Renal cortical epithelial cell (primary cell): ENCODE results near the gene PDE7B. TPM values are rescaled to one million over a fixed set of nuclear protein-coding genes. Genes with fewer than 3 reads are reported as not detected.

ENCODE experiments used
- DNase-seq: peaks from one replicate; pipeline ENCODE4 v3.0.0-alpha.2; 2011; ENCODE audit warnings: low read depth
- total RNA-seq: library from RNA; depleted of rRNA; stranded (reverse); fragments of >200 nt; gene quantifications from 2 replicates; pipeline ENCODE4 v1.2.3, GENCODE V29; 2014

PDE7B gene
- total RNA-seq, 1 donor from 2014 or later, result 3.2 TPM

DNA sequence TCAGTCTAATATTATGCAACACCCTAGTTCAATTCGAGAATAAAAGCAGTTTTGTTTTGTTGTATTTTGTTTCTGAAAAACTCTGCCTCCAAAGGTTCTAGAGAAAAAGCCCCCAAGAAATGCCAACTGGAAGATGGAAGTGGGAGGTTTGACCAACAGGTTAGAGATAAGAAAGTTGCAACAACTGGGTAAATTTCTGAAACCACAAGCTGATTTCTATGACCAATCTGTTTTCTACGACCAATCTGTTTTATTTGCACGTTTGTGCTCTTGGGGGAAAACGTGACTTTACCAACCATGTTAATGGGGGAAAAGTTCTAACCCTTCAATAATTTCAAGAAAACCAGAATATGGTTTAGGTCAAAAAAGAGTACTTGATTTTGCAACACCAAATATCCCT, 173.2 kb downstream of the PDE7B start:
- no peak for DNase-seq

DNA sequence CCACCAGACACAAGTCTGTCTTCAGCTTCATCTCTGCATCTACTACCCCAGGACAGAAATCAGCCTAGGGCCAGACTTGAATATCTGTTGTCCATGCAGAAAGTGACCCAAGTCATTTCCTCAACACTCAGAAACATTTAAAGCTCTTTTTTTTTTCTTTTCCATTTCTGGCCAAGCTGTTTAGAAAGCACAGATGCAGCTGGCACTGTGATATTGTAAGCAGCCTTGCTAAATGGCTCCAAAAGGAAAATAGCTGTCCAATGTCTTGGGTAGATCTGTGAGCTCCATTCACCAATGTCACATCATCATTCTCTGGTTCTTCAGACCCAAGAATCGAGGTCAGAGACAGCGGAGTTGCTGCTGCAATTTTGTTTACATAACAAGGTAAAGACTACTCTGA, 174.2 kb downstream of the PDE7B start:
- DNase-seq, result no peak

DNA sequence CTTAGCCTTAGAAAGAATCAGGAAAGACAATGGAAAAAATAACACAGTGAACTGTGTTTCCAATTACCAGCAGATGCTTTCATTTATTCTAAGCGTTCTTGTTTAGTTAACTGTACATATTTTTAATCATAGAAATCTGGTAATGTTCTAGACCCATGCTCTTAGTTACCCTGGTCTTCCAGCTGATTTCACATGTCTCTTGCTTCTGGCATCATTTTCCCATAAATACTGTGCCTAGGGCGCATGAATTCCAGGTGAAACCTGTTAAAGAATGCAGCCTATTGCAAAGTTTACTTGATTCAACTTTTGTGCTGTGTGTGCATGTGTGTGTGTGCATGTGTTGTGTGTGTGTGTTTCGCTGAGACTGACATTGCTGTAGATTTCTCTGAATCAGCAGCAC, 178.6 kb downstream of the PDE7B start:
- DNase-seq, result no peak

DNA sequence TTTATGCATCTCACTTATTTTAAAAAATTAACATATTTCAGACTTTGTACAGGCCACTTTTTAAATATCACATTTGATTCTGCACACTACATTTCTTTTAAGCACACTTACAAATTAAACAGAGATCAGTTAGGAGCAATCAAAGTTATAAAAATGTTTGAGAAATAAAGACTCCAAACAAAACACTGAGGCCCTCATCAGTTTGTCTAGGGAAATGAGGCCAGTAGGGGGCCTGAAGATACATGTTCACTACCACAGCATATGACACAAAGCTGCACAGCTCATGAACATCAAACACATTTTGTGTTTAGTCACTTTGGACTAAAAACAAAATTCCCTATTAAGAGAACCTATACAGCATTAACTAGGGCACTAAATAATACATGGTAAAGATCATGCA, 180.5 kb downstream of the PDE7B start:
- peak; percentile 54 for DNase-seq

DNA sequence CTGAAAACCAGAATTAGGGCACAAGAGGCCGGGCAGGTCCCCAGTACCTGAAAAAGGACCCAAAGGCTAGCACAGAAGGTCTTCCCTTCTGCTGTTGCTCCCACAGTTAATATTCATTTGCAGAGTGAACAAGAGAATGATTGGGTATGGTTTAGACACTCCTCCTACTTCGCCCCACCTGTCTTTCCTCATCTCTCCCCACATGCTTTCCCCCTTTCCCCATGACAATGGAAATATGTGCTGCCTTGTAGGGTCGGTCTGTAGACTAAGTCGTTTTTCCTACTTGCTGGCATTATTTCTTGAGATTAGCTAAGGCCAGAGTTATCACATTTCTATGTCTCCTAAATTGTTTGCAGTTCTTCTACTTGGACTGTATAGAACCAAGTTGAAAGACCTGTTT, 181.9 kb downstream of the PDE7B start:
- DNase-seq, result no peak

DNA sequence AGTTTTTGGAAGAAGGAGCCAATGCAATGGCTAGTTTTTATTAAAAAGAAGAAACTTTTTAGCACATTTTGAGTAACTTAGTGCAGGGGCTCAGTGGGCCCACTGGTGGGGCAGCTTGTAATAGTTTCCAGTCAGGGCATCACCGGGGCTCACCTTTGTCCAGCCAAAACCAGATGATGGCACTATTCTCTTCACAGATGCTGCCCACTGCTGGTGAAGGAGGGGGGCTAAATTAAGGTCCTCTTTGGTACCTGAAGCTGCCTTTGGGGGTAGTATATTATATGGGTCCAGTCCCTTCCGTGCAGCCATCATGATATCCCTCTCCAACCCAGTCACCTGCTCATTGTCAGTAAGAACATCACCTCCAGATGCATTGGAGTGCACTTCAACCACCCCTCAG, 182.9 kb downstream of the PDE7B start:
- DNase-seq, result no peak

DNA sequence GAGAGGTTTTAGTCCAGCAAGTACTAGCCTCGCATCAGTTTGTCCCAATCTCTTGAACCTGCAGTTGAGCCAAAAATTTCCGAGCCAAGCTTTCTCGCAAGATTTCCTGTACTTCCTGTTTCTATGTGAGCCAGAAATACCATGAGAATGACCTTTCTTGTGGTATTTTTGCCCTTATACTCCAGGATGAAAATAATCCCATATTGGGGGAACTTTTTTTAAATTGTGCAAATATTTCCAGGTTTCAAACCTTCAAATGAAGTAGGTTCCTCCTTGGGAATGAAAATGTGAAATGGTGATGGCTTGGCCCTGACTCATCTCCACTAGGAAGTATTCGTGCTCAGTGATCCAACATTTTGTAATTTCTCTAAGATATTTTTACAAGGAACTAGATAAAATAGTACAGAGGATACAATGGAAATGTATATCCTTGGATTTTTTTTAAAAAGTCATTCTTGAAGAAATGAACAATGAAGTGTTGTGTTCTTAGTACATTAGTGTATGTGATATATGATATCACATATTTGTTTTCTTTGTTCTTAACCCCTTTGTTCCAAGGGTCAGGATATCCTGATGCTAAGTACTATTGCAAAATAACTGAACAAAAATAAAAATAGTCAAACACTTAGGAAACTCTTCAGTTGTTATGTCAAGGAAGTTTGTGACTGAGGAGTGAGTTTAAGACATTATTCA, 184.0 kb downstream of the PDE7B start:
- peak; percentile 57 for DNase-seq

DNA sequence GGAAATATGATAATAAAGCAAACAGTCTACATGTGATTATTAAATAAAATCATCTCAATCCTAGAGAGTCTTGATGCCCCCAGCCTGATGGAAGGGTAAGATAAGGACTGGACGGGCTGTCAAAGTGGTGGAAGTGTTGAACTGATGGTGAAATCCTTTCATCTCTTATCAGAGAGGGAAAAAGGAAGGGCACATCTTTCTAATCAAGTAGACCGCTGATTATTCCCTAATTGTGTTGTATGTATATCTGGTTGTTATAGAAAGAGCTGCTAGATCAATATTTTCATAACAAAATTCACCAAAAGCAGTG, 184.5 kb downstream of the PDE7B start:
- no peak for DNase-seq

DNA sequence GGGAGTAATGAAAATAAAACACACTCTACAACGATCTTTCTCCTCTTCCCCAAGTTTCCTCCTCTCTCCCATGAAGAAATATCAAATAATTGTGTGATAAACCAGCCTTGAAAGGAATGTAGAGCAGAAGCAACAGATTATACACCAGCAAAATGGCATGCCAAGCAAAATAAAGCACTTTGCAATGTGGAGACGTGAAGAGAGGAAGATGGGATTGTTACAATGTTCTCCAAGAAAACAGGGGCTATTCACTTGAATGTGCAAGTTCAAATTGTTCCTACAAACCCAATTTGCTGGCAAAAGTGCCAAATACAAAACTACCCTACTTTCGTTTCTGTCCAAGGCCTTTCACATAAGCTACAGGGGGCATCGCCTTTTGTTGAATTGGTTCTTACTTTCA, 185.1 kb downstream of the PDE7B start:
- DNase-seq, result no peak

DNA sequence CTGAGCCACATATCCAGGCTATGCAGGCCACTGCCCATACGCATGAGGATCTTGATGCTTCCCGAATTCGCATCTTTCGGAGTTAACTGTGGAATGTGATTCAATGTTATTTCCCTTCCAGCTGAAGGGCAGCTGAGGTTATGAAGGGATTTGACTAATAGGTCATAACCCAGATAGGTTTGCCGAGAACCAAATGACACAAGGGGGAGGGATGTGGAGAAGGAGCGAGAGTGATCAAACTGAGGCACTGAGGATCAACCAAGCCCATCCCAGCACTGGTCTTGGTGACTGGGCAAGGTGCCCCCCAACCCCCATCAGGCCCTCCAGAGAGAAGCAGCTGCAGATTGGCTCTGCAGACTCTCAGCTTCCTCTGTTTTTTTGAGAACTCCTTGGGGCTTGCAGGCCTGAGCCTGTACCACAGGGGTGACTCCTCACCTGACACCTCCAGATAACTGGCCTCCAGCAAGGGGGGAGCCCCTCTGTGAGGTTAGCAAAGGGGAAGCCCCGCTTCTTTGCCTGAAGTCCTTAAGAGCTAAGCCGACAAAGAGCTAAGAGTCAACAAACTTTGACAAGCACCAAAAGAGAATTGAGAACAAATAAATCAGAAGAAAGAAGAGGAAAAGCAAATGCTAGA, 185.9 kb downstream of the PDE7B start:
- peak; percentile 20 for DNase-seq

DNA sequence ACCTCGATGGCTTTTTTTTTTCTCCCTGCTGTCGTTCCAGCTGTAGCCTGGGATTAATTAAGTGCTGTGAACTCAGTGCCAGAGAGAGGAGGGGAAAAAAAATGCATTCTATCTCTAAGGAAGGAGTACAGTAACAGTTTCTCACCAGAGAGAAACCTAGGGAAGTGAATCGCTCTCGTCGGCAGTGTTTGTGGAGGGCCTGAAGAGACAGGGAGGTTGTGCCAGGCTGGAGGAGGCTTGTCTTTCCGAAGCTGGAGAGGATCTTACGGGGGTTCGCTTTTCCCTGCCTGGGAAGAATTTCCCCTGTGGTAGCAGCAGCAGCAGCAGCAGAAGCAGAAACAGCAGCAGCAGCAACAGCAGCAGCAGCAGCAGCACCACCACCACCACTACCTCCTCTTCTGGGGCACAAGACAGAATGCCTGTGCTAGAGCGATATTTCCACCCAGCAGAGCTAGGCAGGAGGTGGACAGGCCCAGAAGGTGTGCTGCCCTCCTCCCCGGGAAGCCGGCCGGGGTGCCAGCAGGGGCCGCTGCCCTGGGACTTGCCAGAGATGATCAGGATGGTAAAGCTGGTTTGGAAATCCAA, 186.5 kb downstream of the PDE7B start:
- peak; percentile 13 for DNase-seq

DNA sequence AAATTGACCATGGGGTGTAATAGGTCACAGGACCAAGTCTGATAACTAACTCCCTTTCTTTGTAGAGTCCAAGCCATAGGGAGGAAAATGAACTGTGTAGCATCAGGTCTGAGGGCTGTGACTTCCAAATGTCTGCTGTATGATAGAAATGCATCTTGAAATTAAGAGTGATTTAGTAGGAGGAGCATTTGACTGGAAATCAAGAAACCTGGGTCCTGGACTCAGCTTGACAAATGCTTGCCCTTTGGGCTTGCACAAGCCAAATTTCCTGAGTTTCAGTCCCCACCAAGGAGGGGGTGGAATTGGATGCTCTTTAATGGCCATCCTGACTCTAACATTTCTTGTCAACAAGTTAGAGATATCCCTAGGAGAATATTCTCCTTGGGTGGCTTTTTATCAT, 187.0 kb downstream of the PDE7B start:
- no peak for DNase-seq

DNA sequence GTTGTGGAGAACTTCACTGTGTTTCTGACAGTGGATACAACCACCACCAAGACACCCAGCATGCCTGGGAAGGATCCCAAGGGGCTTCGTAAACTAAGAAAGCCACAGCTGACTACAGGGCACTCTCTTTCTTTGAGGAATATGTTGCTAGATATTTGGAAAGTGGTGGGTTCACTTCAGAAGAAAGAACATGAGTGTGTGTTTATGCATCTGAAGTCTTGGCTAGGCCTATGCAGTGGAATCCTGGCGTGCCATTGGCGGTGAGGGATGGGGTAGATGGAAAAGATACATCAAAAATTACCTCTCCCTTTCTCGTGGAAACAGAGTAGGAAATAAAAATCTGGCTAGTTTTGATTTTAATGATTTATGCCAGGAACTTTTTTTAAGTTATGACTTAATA, 187.7 kb downstream of the PDE7B start:
- DNase-seq, result no peak

DNA sequence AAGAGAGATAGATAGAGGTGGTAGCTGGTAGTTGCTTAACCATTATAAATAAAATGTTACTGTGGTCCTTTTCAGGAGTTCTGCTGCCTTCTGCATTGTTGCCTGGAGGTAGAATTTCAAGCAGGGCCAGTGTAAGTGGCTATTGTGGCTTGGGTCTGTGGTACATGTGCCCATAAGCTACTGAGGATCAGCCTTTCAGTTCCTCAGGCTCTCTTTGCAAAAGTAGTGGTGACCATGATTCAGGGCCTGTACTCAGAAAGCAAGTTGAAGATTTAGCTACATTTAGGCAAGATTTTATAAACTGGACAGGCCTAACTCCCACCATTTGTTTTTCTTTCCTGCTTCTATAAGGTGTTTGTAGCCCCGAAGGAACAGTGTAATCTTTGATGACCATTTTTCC, 199.0 kb downstream of the PDE7B start:
- no peak for DNase-seq

DNA sequence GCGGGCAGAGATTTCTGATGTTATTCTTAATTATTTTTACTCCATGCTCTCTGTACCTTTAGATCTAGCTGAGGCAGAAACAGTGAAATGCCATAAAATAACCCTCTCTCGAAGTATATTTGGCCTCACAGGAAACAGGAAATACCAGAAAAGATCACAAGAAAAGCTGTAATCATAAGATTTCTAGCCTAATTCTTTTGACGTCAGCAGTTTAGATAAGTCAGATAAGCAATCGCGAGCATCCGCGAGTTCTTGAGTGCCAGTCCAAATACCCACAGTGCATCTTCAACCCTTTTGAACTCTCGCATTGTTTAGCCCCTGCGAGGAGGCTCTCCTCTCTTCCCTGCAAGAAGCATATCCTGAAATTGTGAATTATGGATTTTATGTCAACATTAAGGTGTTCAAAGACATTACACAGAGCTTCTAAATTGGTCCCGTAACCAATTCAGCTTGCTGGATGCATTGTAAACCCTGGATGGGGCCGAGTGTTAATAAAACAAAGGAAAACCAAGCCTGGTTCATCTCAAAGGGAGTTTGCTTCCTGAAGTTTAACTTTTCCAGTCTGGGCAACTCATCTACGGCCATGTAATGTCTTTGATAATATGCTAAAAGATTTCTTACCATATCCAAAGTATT, 199.8 kb downstream of the PDE7B start:
- no peak for DNase-seq

DNA sequence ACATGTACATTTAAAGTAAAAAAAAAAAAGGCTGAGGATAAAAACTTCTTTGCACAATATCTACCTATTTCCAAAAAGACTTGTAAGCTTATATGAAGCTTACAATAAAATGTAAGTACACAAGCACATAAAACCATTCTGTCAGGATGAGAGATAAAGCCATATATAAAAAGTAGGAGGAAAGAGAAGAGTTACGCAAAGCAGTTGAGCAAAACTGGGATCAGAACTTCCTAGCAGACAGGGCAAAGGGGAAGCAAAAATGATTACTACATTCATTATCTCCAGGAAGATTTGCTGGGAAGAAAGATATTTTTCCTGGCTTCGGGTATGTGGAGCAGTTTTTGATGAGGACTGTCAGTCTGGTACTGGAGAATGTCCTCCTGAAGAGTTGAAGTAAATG, 200.5 kb downstream of the PDE7B start:
- no peak for DNase-seq

DNA sequence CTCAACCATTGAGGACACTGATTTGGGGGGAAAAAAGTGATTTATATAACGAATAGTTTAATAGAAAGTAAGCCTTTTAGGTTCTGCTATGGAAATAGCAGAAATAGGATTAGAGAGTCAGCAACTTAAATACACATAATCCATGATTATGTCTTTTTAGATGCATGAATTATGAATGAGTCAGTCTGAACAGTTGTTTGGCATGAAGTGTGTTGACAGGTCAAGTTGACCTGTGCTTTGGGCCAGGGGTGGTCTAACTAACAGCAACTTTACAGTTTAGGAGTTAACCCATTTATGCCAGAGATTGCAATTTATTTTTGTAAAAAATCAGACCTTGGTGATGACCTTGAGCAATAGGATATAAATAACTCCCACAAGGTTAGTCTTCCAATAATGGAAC, 207.4 kb downstream of the PDE7B start:
- no peak for DNase-seq

DNA sequence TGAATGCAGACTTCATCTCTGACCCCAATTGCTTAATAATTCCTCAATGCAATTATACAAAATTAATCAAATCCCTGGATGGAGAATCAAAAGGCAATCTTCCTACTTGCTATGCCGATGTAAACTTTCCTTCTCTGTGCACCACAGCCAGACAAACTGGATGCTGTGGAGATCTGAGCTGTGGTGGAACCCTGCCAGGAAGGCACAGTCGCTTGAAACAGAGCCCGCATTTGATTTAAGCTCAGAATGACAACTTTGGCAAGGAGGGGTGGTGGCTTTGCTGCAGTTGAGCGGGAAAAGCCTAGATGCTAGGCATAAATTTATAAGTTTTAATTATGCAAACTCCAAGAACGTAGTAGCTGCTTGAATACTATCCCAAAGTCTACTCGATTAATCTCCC, 207.8 kb downstream of the PDE7B start:
- DNase-seq, result no peak

DNA sequence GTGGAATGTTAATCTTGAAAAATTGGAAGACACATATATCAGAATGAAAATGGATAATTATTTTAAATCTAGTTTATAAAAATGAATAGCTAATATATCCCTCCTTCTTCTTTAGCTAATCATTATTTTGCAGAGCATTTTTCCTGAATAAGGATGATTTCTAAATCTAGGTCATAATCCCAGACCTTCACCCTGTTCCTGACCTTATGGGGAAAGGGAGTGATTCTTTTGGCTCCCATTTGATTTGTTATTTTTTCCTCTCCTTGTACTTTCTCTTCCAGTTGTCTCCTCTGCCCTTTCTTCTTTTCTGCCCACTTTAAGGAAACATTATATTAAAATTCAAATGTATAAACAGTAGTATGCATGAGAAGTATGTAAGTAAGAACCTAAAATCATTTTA, 208.6 kb downstream of the PDE7B start:
- no peak for DNase-seq

DNA sequence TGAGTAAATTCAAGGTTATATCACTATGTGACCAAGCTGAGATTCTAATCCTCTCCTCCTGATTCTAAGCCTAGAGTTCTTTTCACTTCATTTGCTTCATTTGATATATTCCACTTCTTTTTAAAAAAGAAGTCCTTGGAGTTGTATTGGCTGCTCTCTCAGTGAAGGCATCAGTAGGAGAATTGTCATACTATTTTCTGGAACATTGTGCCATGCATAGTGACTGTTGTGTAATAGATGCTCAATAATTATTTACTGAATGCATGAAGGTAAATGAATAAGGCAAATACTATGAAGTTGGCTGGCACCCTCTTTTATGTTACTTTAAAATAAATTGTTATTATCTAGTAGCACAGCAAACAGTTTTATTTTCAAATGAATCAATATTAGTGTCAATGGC, 209.3 kb downstream of the PDE7B start:
- no peak for DNase-seq

DNA sequence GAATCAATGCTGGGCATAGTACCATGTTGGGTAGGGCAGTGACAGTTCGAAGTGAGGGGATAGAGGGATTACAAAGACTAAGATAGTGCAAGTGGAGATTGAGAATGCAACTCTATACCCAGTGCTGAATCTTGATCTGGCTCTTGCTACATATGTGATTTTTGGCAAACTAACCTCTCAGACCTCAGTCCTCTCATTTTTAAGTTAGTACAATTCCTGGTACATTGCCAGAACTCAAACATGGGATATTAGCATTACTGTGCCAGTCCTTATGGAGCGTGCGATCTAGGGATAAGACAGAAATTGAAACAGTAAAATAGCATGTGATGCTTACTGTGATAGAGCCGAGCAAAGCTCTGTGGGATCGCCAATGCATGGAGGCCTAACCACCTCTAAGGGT, 210.2 kb downstream of the PDE7B start:
- no peak for DNase-seq

DNA sequence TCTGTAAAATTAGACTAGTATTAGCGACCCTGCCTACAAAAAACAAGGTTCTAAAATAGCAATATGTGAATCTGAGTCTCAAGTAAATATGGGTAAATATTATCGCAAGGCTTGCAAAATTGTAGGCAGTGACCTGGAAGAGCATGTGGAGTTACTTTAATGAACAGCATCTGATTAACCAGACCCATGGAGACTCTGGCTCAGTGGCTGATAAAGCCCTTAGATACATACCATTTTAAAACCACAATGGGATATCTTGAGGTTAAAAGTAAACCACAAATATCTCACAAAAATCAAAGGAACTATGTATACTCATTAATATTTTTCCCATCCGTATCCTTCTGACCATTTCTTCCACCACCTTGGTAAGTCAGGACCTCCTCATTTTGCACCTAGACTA, 211.6 kb downstream of the PDE7B start:
- DNase-seq, result peak; percentile 35

DNA sequence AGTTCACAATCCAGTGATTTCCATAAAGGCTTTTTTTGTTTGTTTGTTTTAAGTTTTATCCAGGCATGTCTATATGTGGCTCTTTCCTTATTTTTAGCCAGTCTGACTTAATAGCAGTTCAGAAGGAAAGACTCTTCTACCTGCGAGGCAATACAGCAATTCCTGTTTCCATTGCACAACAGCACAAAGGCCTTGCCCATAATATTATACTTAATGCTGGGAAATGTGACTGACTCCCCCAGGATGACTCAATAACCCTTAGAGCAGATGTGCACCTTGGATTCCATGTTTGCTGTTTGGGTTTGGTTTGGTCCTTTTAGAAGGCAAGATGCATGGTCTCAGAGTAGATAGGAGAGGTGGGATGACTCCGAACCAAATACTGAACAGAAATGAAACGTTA, 214.5 kb downstream of the PDE7B start:
- peak; percentile 94 for DNase-seq
